Stomach (tissue), 9 donors: ENCODE measurements around the gene TPP2. TPM values are rescaled to one million over a fixed set of nuclear protein-coding genes. Genes with fewer than 3 reads are reported as not detected.

Experiments used
- DNase-seq, 2 donors: peaks; one replicate each; pipeline versions ENCODE4 v3.0.0 to v3.0.0-alpha.2; 2013 to 2019
- H3K27ac ChIP-seq, 5 donors: fragments of 200-600 bp in 4 of 5; sonication (generic) in 4 of 5; one replicate each; pipeline ENCODE4 v1.5.1; 2013 to 2019; ENCODE audit warnings: mild to moderate bottlenecking in 1 of 5, moderate library complexity in 1 of 5
- H3K27me3 ChIP-seq, 3 donors: fragments of 200-600 bp; sonication (generic); one replicate each; pipeline ENCODE4 v1.5.1; 2017 to 2019; ENCODE audit warnings: mixed run types in 1 of 3
- H3K36me3 ChIP-seq, 4 donors: fragments of 200-600 bp; sonication (generic); 1 replicate in 3 of 4; 2 replicates in 1 of 4; pipeline ENCODE4 v1.5.1; 2016 to 2019
- H3K4me1 ChIP-seq, 4 donors: fragments of 200-600 bp; sonication (generic); one replicate each; pipeline ENCODE4 v1.5.1; 2016 to 2019
- H3K4me3 ChIP-seq, 4 donors: fragments of 200-600 bp; sonication (generic) in 3 of 4; one replicate each; pipeline ENCODE4 v1.5.1; 2016 to 2019; ENCODE audit warnings: mild to moderate bottlenecking in 1 of 4
- H3K9me3 ChIP-seq, 4 donors: fragments of 200-600 bp; sonication (generic); one replicate each; pipeline ENCODE4 v1.5.1; 2016 to 2019
- CTCF ChIP-seq, 7 experiments: fragments of 450-650 bp in 4 of 7; fragments of 200-600 bp in 3 of 7; sonication (generic) in 3 of 7; IDR thresholded peaks; one replicate each; pipeline ENCODE4 v1.5.1; 2016 to 2019; ENCODE audit warnings: antibody characterized with exemption in 7 of 7, control low read depth in 2 of 7, mild to moderate bottlenecking in 1 of 7
- EP300 ChIP-seq: sonication (generic); formaldehyde crosslinking; IDR thresholded peaks from one replicate; pipeline ENCODE4 v1.6.1; 2017; ENCODE audit warnings: antibody characterized with exemption
- POLR2A ChIP-seq, 4 donors: fragments of 450-650 bp; IDR thresholded peaks; one replicate each; pipeline ENCODE4 v1.6.1; 2016; ENCODE audit warnings: antibody characterized with exemption in 4 of 4, control low read depth in 2 of 4, mild to moderate bottlenecking in 1 of 4, moderate library complexity in 1 of 4
- POLR2AphosphoS5 ChIP-seq, 3 donors: sonication (generic); formaldehyde crosslinking; IDR thresholded peaks; one replicate each; pipeline ENCODE4 v1.6.1; 2016; ENCODE audit warnings: antibody characterized with exemption in 3 of 3
- WGBS, 5 donors: extraction: QIAGEN DNeasy Blood & Tissue Kit in 3 of 5; methylation state at CpG; one replicate each; pipeline versions ENCODE4 v1.1.5 to v1.1.7; 2013 to 2018; 5-methylcytosine and 5-hydroxymethylcytosine counted together
- intact Hi-C: fragments of 100-400 bp; cut with DNase I; formaldehyde crosslinking; loops from one replicate; pipeline ENCODE4 v1.15.1; 2023; ENCODE audit warnings: low total_unique reads
- polyA plus RNA-seq, 3 donors: library from polyadenylated mRNA; stranded (reverse); fragments of 200-250 nt; gene quantifications; one replicate each; pipeline ENCODE4 v1.2.3, GENCODE V29; 2013
- total RNA-seq, 5 donors: library from RNA; depleted of rRNA; stranded (reverse); fragments of >200 nt; gene quantifications; one replicate each; pipeline versions ENCODE4 v1.1.0 to v1.2.3, GENCODE V29; 2014 to 2016
- donor health status: healthy with polysubstance abuse.
- donor health status: Bipolar disorder and iron deficiency.
- donor health status: healthy.

Gene TPP2
- total and polyA plus RNA-seq, 8 donors: 10.1 to 103 (median 26.1) TPM

GRCh38 chr13:102593466-102593865 is 3.3 kb upstream of the TPP2 start:
- DNase-seq: no peak
- Histone ChIP-seq H3K36me3 (no peaks in the 10 kb centered on the region), H3K9me3 (no peaks in the 10 kb centered on the region), H3K27me3 (no peaks in the 10 kb centered on the region), H3K27ac (peak overlapping the region in 1 of 5 donors; percentile 79), H3K4me3 (no peak overlapping the region), H3K4me1 (peaks cover 9 to 35% (median 25%) of the 10 kb centered on the region in 4 donors)
- intact Hi-C loops: no loop called here
- 79 to 89% (median 84%) methylated on average over 3 of the region's 3 CpGs for WGBS, 5 donors
- TF ChIP-seq POLR2A (IDR thresholded peaks at IDR 0.05) (no peak), CTCF (IDR thresholded peaks at IDR 0.05) (no peak), POLR2AphosphoS5 (IDR thresholded peaks at IDR 0.05) (no peak), EP300 (no peak)

DNA sequence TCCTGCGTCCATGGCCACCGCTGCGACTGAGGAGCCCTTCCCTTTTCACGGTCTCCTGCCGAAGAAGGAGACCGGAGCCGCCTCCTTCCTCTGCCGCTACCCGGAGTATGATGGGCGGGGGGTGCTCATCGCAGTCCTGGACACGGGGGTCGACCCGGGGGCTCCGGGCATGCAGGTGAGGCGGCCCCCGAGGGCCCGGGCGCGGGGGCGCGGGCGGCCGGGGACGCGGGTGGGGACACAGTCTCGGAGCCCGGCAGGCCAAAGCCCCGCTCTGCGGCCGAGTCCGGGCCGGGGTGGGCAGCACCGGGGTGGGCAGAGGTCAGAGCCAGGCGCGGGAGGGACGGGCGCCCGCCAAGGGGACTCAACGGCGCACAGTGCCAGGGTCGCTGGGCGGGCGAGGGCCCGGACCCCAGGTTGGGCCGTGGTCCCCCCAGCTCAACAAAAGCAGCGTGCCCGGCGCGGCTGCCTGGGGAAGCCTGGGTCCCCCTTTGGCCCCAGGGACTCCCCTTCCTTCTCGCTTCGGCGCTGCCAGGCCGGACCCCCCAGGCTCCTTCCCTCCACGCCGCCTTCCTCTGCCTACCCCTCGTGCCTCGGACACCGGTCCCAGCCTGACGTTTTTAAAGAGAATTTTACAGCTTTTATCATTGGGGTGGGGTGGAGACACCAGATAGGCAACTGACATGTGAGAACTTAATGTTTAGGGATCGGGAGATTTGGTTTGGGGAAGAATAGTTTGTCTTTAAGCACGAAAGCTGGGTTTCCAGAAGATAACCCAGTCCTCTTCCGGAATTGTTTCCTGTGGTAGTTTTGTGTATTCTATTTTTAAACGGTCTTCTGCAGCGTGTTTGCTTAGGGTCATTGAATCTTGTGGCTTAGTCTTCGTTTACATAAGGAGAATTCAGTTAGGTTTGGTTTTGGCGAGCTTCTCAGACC is 509 bp downstream of the TPP2 start:
- WGBS, 5 donors: 0 to 1% (median 0%) methylated on average over 28 to 67 of the region's 67 CpGs
- intact Hi-C loops: no loop called here
- Histone ChIP-seq H3K27me3 (no peaks in the 10 kb centered on the region), H3K36me3 (no peaks in the 10 kb centered on the region), H3K4me3 (peak overlapping the region; percentile 90 to 99 (median 97)), H3K4me1 (peaks cover 20 to 63% (median 42%) of the 10 kb centered on the region in 4 donors), H3K9me3 (no peaks in the 10 kb centered on the region), H3K27ac (peak overlapping the region; percentile 98 to 99 (median 98))
- peak in 1 of 2 donors; percentile 52 for DNase-seq
- TF ChIP-seq POLR2AphosphoS5 (IDR thresholded peaks at IDR 0.05) (no peak), POLR2A (IDR thresholded peaks at IDR 0.05) (no peak), CTCF (IDR thresholded peaks at IDR 0.05) (no peak), EP300 (no peak)

DNA sequence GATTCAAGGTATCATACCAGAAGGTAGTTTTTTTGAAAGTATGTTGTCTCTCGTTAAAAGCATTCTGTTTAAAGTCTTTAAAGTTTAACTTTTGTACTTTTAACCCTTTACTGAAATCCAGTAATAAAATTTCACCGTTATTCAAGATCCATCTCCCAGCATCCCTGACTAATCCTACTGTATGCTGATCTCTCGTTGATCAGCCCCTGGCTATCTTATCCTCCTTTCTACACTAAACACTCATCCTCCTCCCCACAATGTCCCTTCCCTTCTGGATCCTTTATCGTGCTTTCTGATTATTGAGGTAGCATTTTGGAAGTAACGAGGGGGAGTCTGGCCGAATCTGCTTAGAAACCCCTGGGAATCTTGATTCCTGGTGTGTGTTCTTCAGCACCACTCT is 1.3 kb downstream of the TPP2 start:
- Histone ChIP-seq H3K27ac (peak overlapping the region in 3 of 5 donors; percentile 98 to 99 (median 98)), H3K4me1 (peaks cover 16 to 60% (median 35%) of the 10 kb centered on the region in 4 donors), H3K9me3 (no peaks in the 10 kb centered on the region), H3K36me3 (no peaks in the 10 kb centered on the region), H3K4me3 (peak overlapping the region; percentile 90 to 99 (median 97)), H3K27me3 (no peaks in the 10 kb centered on the region)
- no peak for TF ChIP-seq POLR2AphosphoS5 (IDR thresholded peaks at IDR 0.05)
- TF ChIP-seq EP300: no peak
- no peak for TF ChIP-seq CTCF (IDR thresholded peaks at IDR 0.05)
- no peak for DNase-seq
- intact Hi-C loops: no loop called here
- 0 to 2% (median 1%) methylated on average over 6 of the region's 6 CpGs for WGBS, 5 donors

DNA sequence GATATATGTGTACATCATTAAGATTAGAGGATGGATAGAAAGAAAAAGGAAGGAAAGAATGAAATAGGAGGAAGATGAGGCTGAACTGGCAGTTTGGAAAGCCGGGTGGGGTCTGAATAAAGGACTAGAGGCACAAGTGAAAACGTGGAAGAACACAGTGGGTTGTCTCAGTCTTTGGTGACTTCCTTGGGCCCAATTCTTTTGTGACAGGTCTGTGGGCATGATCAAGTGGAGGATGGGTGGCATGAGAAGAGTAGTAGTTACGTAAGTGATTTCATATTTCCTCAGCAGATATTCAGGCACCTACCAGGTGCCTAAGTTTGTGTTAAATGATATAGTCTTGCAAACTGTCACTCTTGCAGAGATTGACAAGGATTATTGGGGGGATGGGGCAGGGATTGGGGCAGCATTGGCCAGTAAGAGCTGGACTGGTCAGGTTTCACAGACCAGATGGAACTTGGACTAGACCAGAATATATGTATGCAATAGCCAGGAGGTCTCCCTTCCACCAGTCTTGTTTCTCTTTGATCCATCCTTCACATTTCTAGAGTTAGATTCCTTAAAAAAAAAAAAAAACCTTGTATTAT is 2.7 kb downstream of the TPP2 start:
- Histone ChIP-seq H3K27ac (no peak overlapping the region), H3K27me3 (no peaks in the 10 kb centered on the region), H3K9me3 (no peaks in the 10 kb centered on the region), H3K4me3 (no peak overlapping the region), H3K4me1 (peaks cover 16 to 63% (median 35%) of the 10 kb centered on the region in 4 donors), H3K36me3 (no peaks in the 10 kb centered on the region)
- no peak for DNase-seq
- WGBS, 5 donors: 64 to 78% (median 68%) methylated on average over 3 of the region's 3 CpGs
- intact Hi-C loops: no loop called here
- TF ChIP-seq CTCF (IDR thresholded peaks at IDR 0.05) (no peak), POLR2A (IDR thresholded peaks at IDR 0.05) (no peak), POLR2AphosphoS5 (IDR thresholded peaks at IDR 0.05) (no peak), EP300 (no peak)
